Activated CD4-positive, alpha-beta T cell treated with anti-CD3 and anti-CD28 coated beads for 36 hours (primary cell): ENCODE results near the gene BCL2L13. TPM values are rescaled to one million over a fixed set of nuclear protein-coding genes. Genes with fewer than 3 reads are reported as not detected.

Experiments
- ATAC-seq: fragments of 200-7000 bp; cut with Tn5 transposase; one replicate; pipeline ENCODE4 v1.10.0; 2021; ENCODE audit warnings: mild to moderate bottlenecking, moderate library complexity
- CTCF ChIA-PET: fragments of 350-600 bp; sonication (Branson Sonifier 250); formaldehyde crosslinking; loops from one replicate; lab custom pipeline; 2021; ENCODE audit warnings: antibody characterized with exemption; lab: Charles Lee
- POLR2A ChIA-PET: fragments of 350-600 bp; sonication (Branson Sonifier 250); formaldehyde crosslinking; loops from one replicate; lab custom pipeline; 2021; ENCODE audit warnings: antibody characterized with exemption, inconsistent platforms; lab: Charles Lee
- DNase-seq: peaks from one replicate; pipeline ENCODE4 v3.0.0-alpha.2; 2020
- H3K27ac Mint-ChIP-seq: one replicate; pipeline ENCODE4 v1.8.0; 2021; ENCODE audit warnings: mixed read lengths
- H3K27me3 Mint-ChIP-seq: one replicate; pipeline ENCODE4 v1.8.0; 2021; ENCODE audit warnings: mixed read lengths
- H3K36me3 Mint-ChIP-seq: one replicate; pipeline ENCODE4 v1.8.0; 2021; ENCODE audit warnings: low read depth, mixed read lengths
- H3K4me1 Mint-ChIP-seq: one replicate; pipeline ENCODE4 v1.8.0; 2021; ENCODE audit warnings: mixed read lengths
- H3K4me3 Mint-ChIP-seq: one replicate; pipeline ENCODE4 v1.8.0; 2021; ENCODE audit warnings: mild to moderate bottlenecking, moderate library complexity, mixed read lengths
- H3K9me3 Mint-ChIP-seq: one replicate; pipeline ENCODE4 v1.8.0; 2021; ENCODE audit warnings: low read depth, mixed read lengths
- intact Hi-C, 2 experiments: fragments of 100-400 bp; cut with DNase I in 1 of 2; cut with micrococcal nuclease in 1 of 2; formaldehyde crosslinking; loops; one replicate each; pipeline versions ENCODE4 v1.14.2 to v1.15.1; 2022 to 2024; cut with DNase I, micrococcal nuclease
- microRNA-seq: library from miRNA; unstranded; fragments of <30 nt; microRNA quantifications from one replicate; pipeline ENCODE4 v1.2.0, GENCODE V29; 2021; ENCODE audit warnings: borderline replicate concordance
- total RNA-seq, 2 experiments: library from RNA; stranded (reverse); gene quantifications; one replicate each; pipeline ENCODE4 v1.2.3, GENCODE V29; 2021

Gene BCL2L13
- total RNA-seq, 2 experiments from 2014 or later: 34.1 to 34.5 TPM

GRCh38 chr22:17780116-17780740 lies 141.7 kb downstream of the BCL2L13 start:
- DNase-seq (peak; percentile 55), ATAC-seq (peak; percentile 6)
- peaks cover 68% of the 10 kb centered on the region for H3K4me1 Mint-ChIP-seq
- ChIA-PET POLR2A (no interaction called here), CTCF (interaction anchor here (0.6 to 2.3 kb wide), 7 partner anchors 9 to 697 kb away, joined by 3 to 12 read pairs (median 3); no protein-coding TSS in a partner anchor)
- H3K4me3 Mint-ChIP-seq: no peak overlapping the region
- H3K27me3 Mint-ChIP-seq: no peaks in the 10 kb centered on the region
- peak overlapping the region; percentile 51 for H3K27ac Mint-ChIP-seq
- H3K9me3 Mint-ChIP-seq: no peaks in the 10 kb centered on the region
- peaks cover 3% of the 10 kb centered on the region for H3K36me3 Mint-ChIP-seq
- intact Hi-C loops: no loop called here

Small RNA genes within 50 kb of the gene (microRNA-seq; reads per million reads assigned to microRNA genes)
- not detected for gene MIR3198-1

Other genes with a start within 250 kb of the BCL2L13 start
- not detected for gene SLC25A18, start 75.3 kb upstream of the BCL2L13 start, total RNA-seq
- gene ATP6V1E1, start 10.0 kb upstream of the BCL2L13 start, total RNA-seq: 10 to 100 TPM; 83.5 to 95.6 TPM
- gene BID, start 135.7 kb downstream of the BCL2L13 start, total RNA-seq: 10 to 100 TPM; 16.8 to 27.1 TPM